Progenitor cell of endocrine pancreas (in vitro differentiated cells): Measurements from ENCODE around the gene ADD3. TPM values are rescaled to one million over a fixed set of nuclear protein-coding genes. Genes with fewer than 3 reads are reported as not detected.

ENCODE experiments used
- DNase-seq: peaks from one replicate; pipeline ENCODE4 v3.0.0; 2021; ENCODE audit warnings: low spot score; ENCODE audit not compliant: unreplicated experiment
- H3K27ac Mint-ChIP-seq: 2 replicates; pipeline ENCODE4 v1.8.0; 2021; ENCODE audit warnings: mild to moderate bottlenecking, moderate library complexity, mixed read lengths
- H3K27me3 Mint-ChIP-seq: 2 replicates; pipeline ENCODE4 v1.8.0; 2021; ENCODE audit warnings: mixed read lengths
- H3K36me3 Mint-ChIP-seq: 2 replicates; pipeline ENCODE4 v1.8.0; 2022; ENCODE audit warnings: mixed read lengths; ENCODE audit not compliant: insufficient read depth
- H3K4me1 Mint-ChIP-seq: 2 replicates; pipeline ENCODE4 v1.8.0; 2021; ENCODE audit warnings: low read depth, mixed read lengths
- H3K4me3 Mint-ChIP-seq: 2 replicates; pipeline ENCODE4 v1.8.0; 2021; ENCODE audit warnings: low read depth, mild to moderate bottlenecking, moderate library complexity, mixed read lengths
- H3K9me3 Mint-ChIP-seq: 2 replicates; pipeline ENCODE4 v1.8.0; 2021; ENCODE audit warnings: low read depth, mixed read lengths
- CTCF ChIP-seq: fragments of 200-600 bp; sonication (generic); IDR thresholded peaks from one replicate; pipeline ENCODE4 v1.5.0; 2021; ENCODE audit warnings: antibody characterized with exemption, mild to moderate bottlenecking; ENCODE audit not compliant: unreplicated experiment
- total RNA-seq: library from RNA; stranded (reverse); gene quantifications from 2 replicates; pipeline ENCODE4 v1.2.1, GENCODE V29; 2021

Gene ADD3
- total RNA-seq, 1 donor from 2014 or later, result 111 TPM

- H3K4me1 Mint-ChIP-seq, result peaks cover 8% of the 10 kb centered on the region
- H3K27ac Mint-ChIP-seq, result no peak overlapping the region
- H3K9me3 Mint-ChIP-seq, result no peaks in the 10 kb centered on the region
- no peak for TF ChIP-seq CTCF
- DNase-seq, result no peak
- no peak overlapping the region for H3K4me3 Mint-ChIP-seq
- H3K27me3 Mint-ChIP-seq, result peaks cover 17% of the 10 kb centered on the region
- H3K36me3 Mint-ChIP-seq, result no peaks in the 10 kb centered on the region
Measured at GRCh38 chr10:110151971-110152370, 144.2 kb downstream of the ADD3 start.

- Mint-ChIP-seq H3K4me1 (peaks cover 8% of the 10 kb centered on the region), H3K9me3 (no peaks in the 10 kb centered on the region)
- DNase-seq, result no peak
Measured at GRCh38 chr10:110153396-110153795, 145.6 kb downstream of the ADD3 start.

GRCh38 chr10:110156046-110156445 lies 148.3 kb downstream of the ADD3 start:
- no peak overlapping the region for H3K27ac Mint-ChIP-seq

More at GRCh38 chr10:110153396-110153795, 145.6 kb downstream of the ADD3 start:
- no peak overlapping the region for H3K27ac Mint-ChIP-seq
- TF ChIP-seq CTCF, result no peak
- no peaks in the 10 kb centered on the region for H3K36me3 Mint-ChIP-seq
- no peak overlapping the region for H3K4me3 Mint-ChIP-seq
- peaks cover 17% of the 10 kb centered on the region for H3K27me3 Mint-ChIP-seq

GRCh38 chr10:110158051-110159005 lies 150.5 kb downstream of the ADD3 start:
- no peak for TF ChIP-seq CTCF
- H3K36me3 Mint-ChIP-seq, result no peaks in the 10 kb centered on the region
- H3K9me3 Mint-ChIP-seq, result no peaks in the 10 kb centered on the region
- H3K4me3 Mint-ChIP-seq, result no peak overlapping the region
- peaks cover 7% of the 10 kb centered on the region for H3K27me3 Mint-ChIP-seq
- no peak for DNase-seq
- H3K27ac Mint-ChIP-seq, result no peak overlapping the region
- H3K4me1 Mint-ChIP-seq, result peaks cover 7% of the 10 kb centered on the region

More at GRCh38 chr10:110156046-110156445, 148.3 kb downstream of the ADD3 start:
- Mint-ChIP-seq H3K36me3 (no peaks in the 10 kb centered on the region), H3K9me3 (no peaks in the 10 kb centered on the region), H3K4me3 (no peak overlapping the region), H3K27me3 (peaks cover 14% of the 10 kb centered on the region), H3K4me1 (peaks cover 8% of the 10 kb centered on the region)
- no peak for TF ChIP-seq CTCF
- DNase-seq, result no peak

GRCh38 chr10:110160081-110160480 lies 152.3 kb downstream of the ADD3 start:
- TF ChIP-seq CTCF, result no peak
- Mint-ChIP-seq H3K4me1 (peaks cover 15% of the 10 kb centered on the region), H3K4me3 (no peak overlapping the region), H3K27ac (no peak overlapping the region), H3K36me3 (no peaks in the 10 kb centered on the region), H3K27me3 (peaks cover 4% of the 10 kb centered on the region), H3K9me3 (no peaks in the 10 kb centered on the region)
- no peak for DNase-seq
